NCI-H187 (cell line): Measurements from ENCODE around the gene NUP214.

ENCODE experiments used
- DNase-seq, 2 experiments: peaks; one replicate each; lab custom pipeline; 2025; lab: John Stamatoyannopoulos, UW

The NUP214 gene

GRCh38 chr9:131125288-131126058 is at the start of gene NUP214:
TSS of gene NUP214 (plus strand) at chr9:131125586. CDS start at chr9:131125705, 119 bp downstream.
- DNase-seq, result peak; percentile 71 to 89

GRCh38 chr9:131076347-131077195 is 48.8 kb upstream of the NUP214 start:
- DNase-seq, result no peak

DNA sequence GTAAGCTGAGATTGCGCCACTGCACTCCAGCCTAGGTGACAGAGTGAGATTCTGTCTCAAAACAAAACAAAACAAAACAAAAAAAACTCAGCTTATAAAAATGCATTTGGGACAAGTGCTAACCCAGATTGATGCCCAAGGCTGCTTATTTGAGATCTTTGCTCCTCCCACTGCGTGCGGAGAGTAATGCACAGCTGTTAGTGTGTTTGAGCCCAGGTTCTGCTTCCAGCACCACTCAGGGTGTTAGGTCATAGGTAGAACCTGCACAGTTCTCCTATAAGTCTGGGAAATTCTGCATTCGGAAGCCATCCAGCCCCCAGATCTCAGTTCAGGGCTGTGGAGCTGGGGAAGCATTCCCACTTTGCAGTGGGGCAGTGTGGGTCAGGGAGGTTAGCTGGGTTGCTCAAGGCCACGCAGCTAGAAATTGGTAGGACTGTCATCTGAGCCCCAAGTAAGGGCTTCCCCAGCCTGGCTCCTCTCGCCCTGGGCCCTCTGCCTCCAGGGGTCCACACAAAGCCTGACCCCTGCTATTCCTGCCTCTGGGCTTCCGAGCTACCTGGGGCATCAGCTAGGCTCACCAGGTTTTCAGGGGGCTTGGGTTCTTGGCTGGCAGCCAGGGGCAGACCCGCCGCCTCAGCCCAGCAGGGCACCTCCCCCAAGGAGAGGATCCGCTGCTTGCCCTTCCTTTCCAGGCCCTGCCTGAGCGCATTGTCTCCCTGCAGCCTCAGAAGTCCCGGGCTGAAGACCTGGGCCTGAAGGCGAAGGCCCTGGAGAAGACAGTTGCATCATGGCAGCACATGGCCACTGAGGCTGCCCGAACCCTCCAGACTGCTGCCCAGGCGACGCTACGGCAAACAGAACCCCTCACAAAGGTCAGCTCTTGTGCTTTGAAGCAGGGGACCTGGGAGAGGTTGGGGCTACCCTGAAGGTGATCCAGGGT is 46.7 kb upstream of the NUP214 start:
- DNase-seq, result no peak

GRCh38 chr9:131080589-131080988 is 44.8 kb upstream of the NUP214 start:
- no peak for DNase-seq

DNA sequence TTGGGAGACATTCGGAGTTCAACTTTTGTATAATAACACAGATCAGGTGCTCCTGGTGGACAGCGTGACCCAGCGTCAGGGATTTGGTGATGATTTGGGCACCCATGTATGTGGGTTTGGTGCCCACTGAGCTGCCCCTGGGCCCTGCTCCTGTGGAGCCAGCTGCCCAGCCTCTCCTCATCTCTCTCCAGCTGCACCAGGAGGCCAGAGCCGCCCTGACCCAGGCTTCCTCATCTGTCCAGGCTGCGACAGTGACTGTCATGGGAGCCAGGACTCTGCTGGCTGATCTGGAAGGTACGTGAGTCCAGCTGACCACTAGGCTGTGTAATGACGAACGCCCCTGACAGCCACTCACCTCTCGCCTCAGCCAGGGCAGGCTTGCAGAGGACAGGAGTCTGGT is 43.5 kb upstream of the NUP214 start:
- no peak for DNase-seq

DNA sequence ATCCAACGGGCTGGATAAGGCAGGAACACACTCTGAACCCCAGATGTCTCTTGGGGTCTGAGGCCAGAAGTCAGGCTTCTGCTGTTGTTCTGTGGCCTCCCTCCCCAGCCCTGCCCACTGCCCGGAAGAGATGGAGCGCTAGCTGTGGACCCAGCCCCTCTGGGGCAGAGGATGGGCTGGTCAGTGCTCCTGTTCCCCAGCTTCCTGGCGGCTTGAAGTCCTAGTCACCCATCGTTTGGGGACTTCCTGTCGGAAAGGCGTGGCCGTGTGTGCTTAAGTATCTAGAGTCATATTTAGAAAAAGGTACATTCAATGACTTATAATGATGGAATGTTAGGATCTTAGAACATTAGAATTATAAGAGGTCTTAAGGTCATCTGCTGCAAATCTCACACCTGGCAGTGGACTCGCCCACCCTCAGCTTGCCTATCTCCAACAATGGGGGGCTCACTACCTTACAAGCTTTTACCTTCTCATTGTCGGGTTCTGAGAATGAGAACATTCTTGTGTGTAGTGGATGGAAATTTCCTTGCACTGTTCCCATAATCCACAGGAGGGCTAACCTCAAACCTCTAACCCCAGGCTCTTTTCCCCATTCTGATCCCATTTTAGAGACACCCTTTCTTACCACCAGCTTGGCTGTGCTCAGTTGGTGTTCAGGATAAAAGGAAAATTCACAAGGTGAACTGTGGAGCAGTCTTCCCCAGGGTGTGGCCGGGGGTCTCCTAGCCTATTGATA is 42.4 kb upstream of the NUP214 start:
- DNase-seq, result no peak

GRCh38 chr9:131084661-131085369 is 40.6 kb upstream of the NUP214 start:
- DNase-seq, result no peak

DNA sequence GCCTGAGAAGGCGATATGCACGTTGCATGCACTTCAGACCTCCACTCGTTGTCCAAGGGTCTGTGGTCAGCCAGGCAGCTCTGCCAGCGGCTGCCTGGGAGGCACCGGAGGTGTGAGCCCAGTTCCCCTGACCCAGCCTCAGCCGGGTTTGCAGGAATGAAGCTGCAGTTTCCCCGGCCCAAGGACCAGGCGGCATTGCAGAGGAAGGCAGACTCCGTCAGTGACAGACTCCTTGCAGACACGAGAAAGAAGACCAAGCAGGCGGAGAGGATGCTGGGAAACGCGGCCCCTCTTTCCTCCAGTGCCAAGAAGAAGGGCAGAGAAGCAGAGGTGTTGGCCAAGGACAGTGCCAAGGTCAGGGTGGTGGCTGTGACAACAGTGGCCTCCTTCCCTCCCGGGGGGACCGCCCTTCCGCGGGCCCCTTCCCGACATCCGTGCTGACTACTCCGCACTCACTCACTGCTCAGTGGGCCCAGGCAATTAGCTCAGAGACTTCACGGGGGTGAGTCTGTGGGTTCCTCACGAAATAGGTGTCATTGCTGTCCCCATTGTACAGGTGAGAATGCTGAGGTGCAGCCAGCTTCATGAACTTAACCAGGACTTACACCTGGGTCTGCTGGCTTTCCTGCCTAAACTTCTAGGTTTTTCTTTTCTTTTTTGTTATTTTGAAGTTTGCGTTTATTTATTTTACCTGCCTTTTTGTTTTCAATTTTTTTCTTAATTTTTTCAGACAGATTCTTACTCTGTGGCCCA is 39.8 kb upstream of the NUP214 start:
- DNase-seq, result no peak

- no peak for DNase-seq
Measured at GRCh38 chr9:131087354-131087893, 38.0 kb upstream of the NUP214 start.

DNA sequence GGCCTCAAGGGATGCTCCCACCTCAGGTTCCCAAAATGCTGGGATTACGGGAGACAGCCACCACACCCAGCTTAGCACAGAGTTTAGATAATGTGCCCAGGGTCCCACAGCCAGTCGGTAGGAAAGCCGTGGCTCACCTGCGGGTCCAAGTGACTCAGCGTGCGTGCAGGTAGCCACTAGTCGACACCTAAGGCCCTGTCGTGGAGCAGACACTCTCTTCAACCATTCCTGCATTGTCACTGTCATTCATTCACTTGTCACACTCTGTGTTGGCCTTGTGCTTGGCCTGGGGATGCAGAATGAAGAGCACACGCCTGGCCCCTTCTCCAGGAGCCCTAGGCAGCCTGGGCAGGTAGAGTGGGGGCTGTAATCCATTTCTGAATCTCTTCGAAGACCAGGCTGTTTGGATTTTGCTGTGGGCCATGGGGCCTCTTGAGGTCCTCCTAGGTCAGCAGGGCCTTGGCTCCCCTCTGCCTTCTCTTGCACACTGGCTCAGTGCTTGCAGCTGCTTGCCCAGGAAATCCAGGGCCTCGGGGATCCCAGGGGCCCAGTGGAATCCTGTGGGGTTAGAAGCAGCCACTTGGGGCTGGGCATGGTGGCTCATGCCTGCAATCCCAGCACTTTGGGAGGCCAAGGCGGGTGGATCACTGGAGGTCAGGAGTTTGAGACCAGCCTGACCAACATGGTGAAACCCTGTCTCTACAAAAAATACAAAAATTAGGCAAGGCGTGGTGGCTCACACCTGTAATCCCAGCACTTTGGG is 35.2 kb upstream of the NUP214 start:
- no peak for DNase-seq

- DNase-seq, result no peak
Measured at GRCh38 chr9:131091352-131091992, 33.9 kb upstream of the NUP214 start.

GRCh38 chr9:131092030-131092429 is 33.4 kb upstream of the NUP214 start:
- DNase-seq, result no peak

GRCh38 chr9:131092548-131093440 is 32.6 kb upstream of the NUP214 start:
- DNase-seq, result no peak

DNA sequence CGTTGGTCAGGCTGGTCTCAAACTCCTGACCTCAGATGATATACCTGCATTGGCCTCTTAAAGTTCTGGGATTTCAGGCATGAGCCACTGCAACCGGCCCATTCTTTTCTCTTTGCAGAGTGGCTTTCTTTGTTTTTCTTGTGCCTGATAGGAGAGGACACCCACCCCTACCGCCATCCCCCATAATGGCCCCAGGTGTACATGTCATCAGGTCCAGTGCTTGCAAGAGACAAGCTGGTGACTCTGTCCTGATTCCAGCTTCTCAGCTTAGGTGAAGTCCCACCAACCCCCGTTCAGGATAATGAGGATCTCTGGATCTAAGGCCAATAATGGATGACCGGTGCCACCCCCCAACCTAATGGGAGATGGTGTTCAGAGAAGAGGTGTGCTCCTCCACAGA is 31.4 kb upstream of the NUP214 start:
- no peak for DNase-seq

- no peak for DNase-seq
Measured at GRCh38 chr9:131094622-131095021, 30.8 kb upstream of the NUP214 start.

- DNase-seq, result no peak
Measured at GRCh38 chr9:131095666-131096268, 29.6 kb upstream of the NUP214 start.
